ENCODE data around the gene LCMT1. TPM values are rescaled to one million over a fixed set of nuclear protein-coding genes. Genes with fewer than 3 reads are reported as not detected.

Gene LCMT1
- total RNA-seq, 4 donors from 2014 or later, result 26.8 to 42.6 (median 29.8) TPM

- DNase-seq, result peak in 1 of 2 donors; percentile 5
- Histone ChIP-seq H3K4me1 (peaks cover 0 to 11% of the 10 kb centered on the region in 2 donors), H3K36me3 (no peaks in the 10 kb centered on the region), H3K27me3 (no peaks in the 10 kb centered on the region), H3K27ac (no peak overlapping the region), H3K9me3 (no peaks in the 10 kb centered on the region), H3K4me3 (replicated peaks in 1 of 3) (no peak overlapping the region)
- intact Hi-C loops (cut with DNase I), result loop anchor here (5.0 kb wide), 1 partner anchor 41 kb away; no protein-coding TSS in a partner anchor
- 90 to 94% methylated on average over 7 to 8 of the region's 8 CpGs for WGBS, 2 donors
- TF ChIP-seq POLR2A (IDR thresholded peaks at IDR 0.05) (no peak), CTCF (IDR thresholded peaks at IDR 0.05) (no peak)
Observed at GRCh38 chr16:25065899-25066298, 45.6 kb upstream of the LCMT1 start.

- Histone ChIP-seq H3K4me3 (replicated peaks in 1 of 3) (peak overlapping the region in 1 of 3 donors; percentile 77), H3K36me3 (no peaks in the 10 kb centered on the region), H3K27ac (peak overlapping the region; percentile 45 to 84 (median 71)), H3K4me1 (peaks cover 0 to 11% of the 10 kb centered on the region in 2 donors), H3K9me3 (no peaks in the 10 kb centered on the region), H3K27me3 (no peaks in the 10 kb centered on the region)
- WGBS, 2 donors, result 32 to 43% methylated on average over 13 to 16 of the region's 16 CpGs
- intact Hi-C loops (cut with DNase I), result loop anchor here (5.0 kb wide), 1 partner anchor 41 kb away; no protein-coding TSS in a partner anchor
- no peak for DNase-seq
- no peak for TF ChIP-seq CTCF (IDR thresholded peaks at IDR 0.05)
- no peak for TF ChIP-seq POLR2A (IDR thresholded peaks at IDR 0.05)
Observed at GRCh38 chr16:25066426-25066746, 45.2 kb upstream of the LCMT1 start.

GRCh38 chr16:25066747-25067631 lies 44.6 kb upstream of the LCMT1 start:
- TF ChIP-seq POLR2A (IDR thresholded peaks at IDR 0.05) (peak; percentile 8 to 87), CTCF (IDR thresholded peaks at IDR 0.05) (no peak)
- DNase-seq, result peak; percentile 80 to 85
- WGBS, 2 donors, result 3 to 5% methylated on average over 20 to 29 of the region's 63 CpGs
- Histone ChIP-seq H3K27me3 (no peaks in the 10 kb centered on the region), H3K9me3 (no peaks in the 10 kb centered on the region), H3K4me3 (replicated peaks in 1 of 3) (peak overlapping the region; percentile 51 to 77 (median 54)), H3K27ac (peak overlapping the region; percentile 45 to 84 (median 71)), H3K36me3 (no peaks in the 10 kb centered on the region), H3K4me1 (peaks cover 0 to 11% of the 10 kb centered on the region in 2 donors)
- intact Hi-C loops (cut with DNase I), result loop anchor here (5.0 kb wide), 1 partner anchor 40 kb away; no protein-coding TSS in a partner anchor

- Histone ChIP-seq H3K36me3 (no peaks in the 10 kb centered on the region), H3K4me1 (no peaks in the 10 kb centered on the region), H3K27me3 (no peaks in the 10 kb centered on the region), H3K27ac (no peak overlapping the region), H3K4me3 (replicated peaks in 1 of 3) (no peak overlapping the region), H3K9me3 (no peaks in the 10 kb centered on the region)
- TF ChIP-seq CTCF (IDR thresholded peaks at IDR 0.05) (no peak), POLR2A (IDR thresholded peaks at IDR 0.05) (no peak)
- no peak for DNase-seq
- intact Hi-C loops (cut with DNase I), result no loop called here
- WGBS, 2 donors, result 92 to 93% methylated on average over 2 of the region's 2 CpGs
Observed at GRCh38 chr16:25073854-25074253, 37.7 kb upstream of the LCMT1 start.

GRCh38 chr16:25078386-25078978 lies 33.1 kb upstream of the LCMT1 start:
- intact Hi-C loops (cut with DNase I), result no loop called here
- no peaks in the 10 kb centered on the region for H3K9me3 ChIP-seq
- WGBS, 2 donors, result 96% methylated on average over 2 of the region's 2 CpGs
- H3K4me1 ChIP-seq, result no peaks in the 10 kb centered on the region
- H3K27ac ChIP-seq, result no peak overlapping the region
- no peak overlapping the region for H3K4me3 ChIP-seq (replicated peaks in 1 of 3)
- no peaks in the 10 kb centered on the region for H3K27me3 ChIP-seq
- TF ChIP-seq POLR2A (IDR thresholded peaks at IDR 0.05), result no peak
- no peak for TF ChIP-seq CTCF (IDR thresholded peaks at IDR 0.05)
- H3K36me3 ChIP-seq, result no peaks in the 10 kb centered on the region
- DNase-seq, result no peak

All from thyroid gland (tissue), 4 donors.